ENCODE results near the gene PHF20. TPM values are rescaled to one million over a fixed set of nuclear protein-coding genes. Genes with fewer than 3 reads are reported as not detected.
"Not testable (repeated sequence)": the region's sequence is repeated elsewhere in the genome, so short reads cannot be mapped to it uniquely, and the experiment has no call there.

PHF20 gene
- total and polyA plus RNA-seq, 3 donors from 2014 or later: 59.8 to 108 (median 76.1) TPM

GRCh38 chr20:35839904-35840303 lies 68.1 kb downstream of the PHF20 start:
- no peaks in the 10 kb centered on the region for H3K27me3 ChIP-seq
- TF ChIP-seq CTCF (IDR thresholded peaks at IDR 0.05) (no peak), POLR2A (IDR thresholded peaks at IDR 0.05) (no peak)
- H3K36me3 ChIP-seq (ENCODE audit: low read depth, missing control alignments): no peaks in the 10 kb centered on the region
- WGBS, 2 donors: 87 to 90% methylated on average over 1 of the region's 1 CpG
- H3K9me3 ChIP-seq: no peaks in the 10 kb centered on the region
- no peaks in the 10 kb centered on the region for H3K4me1 ChIP-seq
- intact Hi-C loops (cut with DNase I; ENCODE audit: low total_unique reads): no loop called here
- H3K27ac ChIP-seq: no peak overlapping the region
- H3K4me3 ChIP-seq: no peak overlapping the region
- DNase-seq: no peak

- Histone ChIP-seq H3K27ac (no peak overlapping the region), H3K4me3 (no peak overlapping the region), H3K27me3 (no peaks in the 10 kb centered on the region), H3K36me3 (ENCODE audit: low read depth, missing control alignments) (no peaks in the 10 kb centered on the region), H3K4me1 (no peaks in the 10 kb centered on the region), H3K9me3 (no peaks in the 10 kb centered on the region)
- TF ChIP-seq CTCF (IDR thresholded peaks at IDR 0.05) (no peak), POLR2A (IDR thresholded peaks at IDR 0.05) (no peak)
- DNase-seq: no peak
- intact Hi-C loops (cut with DNase I; ENCODE audit: low total_unique reads): no loop called here
- 79 to 91% methylated on average over 2 of the region's 2 CpGs for WGBS, 2 donors
Observed at GRCh38 chr20:35840421-35840820, 68.6 kb downstream of the PHF20 start.

- TF ChIP-seq CTCF (IDR thresholded peaks at IDR 0.05) (no peak), POLR2A (IDR thresholded peaks at IDR 0.05) (no peak)
- 96 to 97% methylated on average over 5 of the region's 5 CpGs for WGBS, 2 donors
- Histone ChIP-seq H3K4me3 (no peak overlapping the region), H3K4me1 (no peaks in the 10 kb centered on the region), H3K36me3 (ENCODE audit: low read depth, missing control alignments) (no peaks in the 10 kb centered on the region), H3K27me3 (no peaks in the 10 kb centered on the region), H3K9me3 (no peaks in the 10 kb centered on the region), H3K27ac (no peak overlapping the region)
- intact Hi-C loops (cut with DNase I; ENCODE audit: low total_unique reads): no loop called here
- no peak for DNase-seq
Observed at GRCh38 chr20:35842361-35842760, 70.5 kb downstream of the PHF20 start.

- H3K36me3 ChIP-seq (ENCODE audit: low read depth, missing control alignments); H3K4me3 ChIP-seq; H3K27ac ChIP-seq; H3K9me3 ChIP-seq; H3K4me1 ChIP-seq; H3K27me3 ChIP-seq; DNase-seq; intact Hi-C loops (cut with DNase I; ENCODE audit: low total_unique reads): not testable (repeated sequence)
- 89 to 95% methylated on average over 6 of the region's 6 CpGs for whole genome bisulfite sequencing, 2 donors
Observed at GRCh38 chr20:35843894-35844293, 72.1 kb downstream of the PHF20 start.

GRCh38 chr20:35845561-35845960 lies 73.7 kb downstream of the PHF20 start:
- Histone ChIP-seq H3K4me3 (no peak overlapping the region), H3K36me3 (ENCODE audit: low read depth, missing control alignments) (no peaks in the 10 kb centered on the region), H3K9me3 (no peaks in the 10 kb centered on the region), H3K27ac (no peak overlapping the region), H3K4me1 (no peaks in the 10 kb centered on the region), H3K27me3 (no peaks in the 10 kb centered on the region)
- 92 to 96% methylated on average over 6 of the region's 6 CpGs for WGBS, 2 donors
- intact Hi-C loops (cut with DNase I; ENCODE audit: low total_unique reads): no loop called here
- no peak for TF ChIP-seq POLR2A (IDR thresholded peaks at IDR 0.05)
- no peak for TF ChIP-seq CTCF (IDR thresholded peaks at IDR 0.05)
- no peak for DNase-seq
